Prostate gland (tissue), 2 donors: ENCODE data around the gene CRYGS.

ENCODE experiments used
- CTCF ChIP-seq, 4 experiments: fragments of 200-600 bp in 2 of 4; fragments of 450-650 bp in 2 of 4; sonication (generic) in 2 of 4; IDR thresholded peaks; 1 replicate in 3 of 4; 2 replicates in 1 of 4; pipeline ENCODE4 v1.5.1; 2016 to 2019; ENCODE audit warnings: antibody characterized with exemption in 4 of 4, mild to moderate bottlenecking in 2 of 4, moderate library complexity in 2 of 4
- POLR2AphosphoS5 ChIP-seq: sonication (generic); formaldehyde crosslinking; IDR thresholded peaks from one replicate; pipeline ENCODE4 v1.6.1; 2017; ENCODE audit warnings: antibody characterized with exemption

GRCh38 chr3:186587183-186587582 is 43.0 kb upstream of the CRYGS start:
- no peak for TF ChIP-seq CTCF (IDR thresholded peaks at IDR 0.05)
- no peak for TF ChIP-seq POLR2AphosphoS5
